ENCODE results near the gene FZD10.

The FZD10 gene

GRCh38 chr12:130163461-130164215 is 1.4 kb downstream of the FZD10 start:
- H3K27me3 ChIP-seq (ENCODE audit: insufficient read depth, low read length): no peaks in the 10 kb centered on the region
- H3K9me3 ChIP-seq (ENCODE audit: low read length): peaks cover 9% of the 10 kb centered on the region
- no peak overlapping the region for H2AFZ ChIP-seq (ENCODE audit: low read depth, low read length)
- no peak overlapping the region for H3K4me3 ChIP-seq (ENCODE audit: low read length)
- peaks cover 3% of the 10 kb centered on the region for H3K36me3 ChIP-seq (ENCODE audit: insufficient read depth, low read length)
- H3K4me1 ChIP-seq (ENCODE audit: insufficient read depth, low read length): peaks cover 37% of the 10 kb centered on the region

GRCh38 chr12:130164216-130164542 is 1.9 kb downstream of the FZD10 start:
- Histone ChIP-seq H3K36me3 (ENCODE audit: insufficient read depth, low read length) (peaks cover 3% of the 10 kb centered on the region), H3K4me3 (ENCODE audit: low read length) (no peak overlapping the region), H2AFZ (ENCODE audit: low read depth, low read length) (no peak overlapping the region), H3K27me3 (ENCODE audit: insufficient read depth, low read length) (no peaks in the 10 kb centered on the region), H3K9me3 (ENCODE audit: low read length) (peaks cover 9% of the 10 kb centered on the region), H3K4me1 (ENCODE audit: insufficient read depth, low read length) (peaks cover 31% of the 10 kb centered on the region)

- H3K27me3 ChIP-seq (ENCODE audit: insufficient read depth, low read length): no peaks in the 10 kb centered on the region
- H3K4me1 ChIP-seq (ENCODE audit: insufficient read depth, low read length): peaks cover 24% of the 10 kb centered on the region
- H2AFZ ChIP-seq (ENCODE audit: low read depth, low read length): no peak overlapping the region
- peaks cover 9% of the 10 kb centered on the region for H3K9me3 ChIP-seq (ENCODE audit: low read length)
- peaks cover 3% of the 10 kb centered on the region for H3K36me3 ChIP-seq (ENCODE audit: insufficient read depth, low read length)
- H3K4me3 ChIP-seq (ENCODE audit: low read length): no peak overlapping the region
Measured at GRCh38 chr12:130164936-130165335, 2.7 kb downstream of the FZD10 start.

DNA sequence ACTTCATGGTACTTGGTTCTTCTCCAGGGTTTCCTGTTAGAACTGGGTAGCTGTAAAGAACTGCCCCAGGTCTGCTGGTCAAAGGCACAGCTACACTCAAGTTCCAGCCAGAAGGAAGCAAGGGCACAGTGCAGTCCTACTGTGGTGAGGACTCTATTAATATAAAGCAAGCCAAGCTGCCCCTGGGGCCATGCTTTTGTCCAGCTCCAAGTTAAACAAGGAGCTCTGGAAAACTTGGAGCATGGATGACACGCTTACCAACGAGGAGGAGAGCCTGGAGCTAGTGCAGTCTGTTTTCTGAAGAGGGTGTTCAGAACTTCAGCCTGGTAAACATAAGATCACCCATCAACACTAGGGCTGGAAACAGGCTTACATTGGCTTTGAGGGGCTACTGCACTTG is 4.0 kb downstream of the FZD10 start:
- no peak overlapping the region for H2AFZ ChIP-seq (ENCODE audit: low read depth, low read length)
- no peaks in the 10 kb centered on the region for H3K27me3 ChIP-seq (ENCODE audit: insufficient read depth, low read length)
- H3K36me3 ChIP-seq (ENCODE audit: insufficient read depth, low read length): peaks cover 3% of the 10 kb centered on the region
- H3K9me3 ChIP-seq (ENCODE audit: low read length): peaks cover 9% of the 10 kb centered on the region
- H3K4me1 ChIP-seq (ENCODE audit: insufficient read depth, low read length): peaks cover 17% of the 10 kb centered on the region
- no peak overlapping the region for H3K4me3 ChIP-seq (ENCODE audit: low read length)

DNA sequence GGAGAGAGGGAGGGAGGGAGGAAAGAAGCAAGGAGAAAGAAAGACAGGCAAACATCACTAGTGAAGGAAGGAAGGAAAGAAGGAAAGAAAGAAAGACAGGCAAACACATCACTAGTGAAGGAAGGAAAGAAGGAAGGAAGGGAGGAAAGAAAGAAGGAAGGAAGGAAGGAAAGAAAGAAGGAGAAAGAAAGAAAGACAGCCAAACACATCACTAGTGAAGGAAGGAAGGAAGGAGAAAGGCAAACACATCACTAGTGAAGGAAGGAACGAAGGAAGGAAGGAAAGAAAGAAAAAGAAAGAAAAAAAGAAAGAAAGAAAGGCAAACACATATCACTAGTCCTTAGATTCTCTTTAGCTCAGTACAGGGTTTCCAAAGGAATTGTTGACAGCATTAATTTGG is 5.3 kb downstream of the FZD10 start:
- H3K9me3 ChIP-seq (ENCODE audit: low read length): peaks cover 9% of the 10 kb centered on the region
- H3K4me3 ChIP-seq (ENCODE audit: low read length): no peak overlapping the region
- H3K4me1 ChIP-seq (ENCODE audit: insufficient read depth, low read length): peaks cover 17% of the 10 kb centered on the region
- peaks cover 3% of the 10 kb centered on the region for H3K36me3 ChIP-seq (ENCODE audit: insufficient read depth, low read length)
- no peaks in the 10 kb centered on the region for H3K27me3 ChIP-seq (ENCODE audit: insufficient read depth, low read length)
- no peak overlapping the region for H2AFZ ChIP-seq (ENCODE audit: low read depth, low read length)

DNA sequence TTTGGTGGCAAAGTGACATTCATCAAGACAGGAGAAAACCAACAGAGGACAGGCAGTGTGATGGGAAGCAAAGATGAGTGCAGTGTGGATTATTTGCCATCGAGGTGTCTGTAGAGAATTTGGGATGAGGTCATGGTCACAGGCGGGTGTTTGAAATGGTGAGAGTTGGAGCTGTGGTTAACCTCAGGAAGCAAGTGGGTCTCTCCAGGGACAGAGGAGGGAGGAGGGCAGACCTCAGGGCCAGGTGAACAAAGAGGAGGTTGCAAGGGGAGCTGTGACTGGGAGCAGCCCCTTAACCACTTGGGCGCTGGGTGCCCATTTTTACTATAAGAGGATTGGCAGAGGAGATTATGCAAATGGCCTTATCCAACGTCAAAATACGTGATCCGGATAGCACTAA is 7.0 kb downstream of the FZD10 start:
- Histone ChIP-seq H3K4me1 (ENCODE audit: insufficient read depth, low read length) (peaks cover 14% of the 10 kb centered on the region), H3K9me3 (ENCODE audit: low read length) (peaks cover 3% of the 10 kb centered on the region), H3K4me3 (ENCODE audit: low read length) (no peak overlapping the region), H2AFZ (ENCODE audit: low read depth, low read length) (no peak overlapping the region), H3K36me3 (ENCODE audit: insufficient read depth, low read length) (peaks cover 3% of the 10 kb centered on the region), H3K27me3 (ENCODE audit: insufficient read depth, low read length) (no peaks in the 10 kb centered on the region)

GRCh38 chr12:130169924-130170323 is 7.7 kb downstream of the FZD10 start:
- Histone ChIP-seq H3K36me3 (ENCODE audit: insufficient read depth, low read length) (peaks cover 3% of the 10 kb centered on the region), H3K27me3 (ENCODE audit: insufficient read depth, low read length) (no peaks in the 10 kb centered on the region), H3K4me3 (ENCODE audit: low read length) (no peak overlapping the region), H3K4me1 (ENCODE audit: insufficient read depth, low read length) (peaks cover 9% of the 10 kb centered on the region), H2AFZ (ENCODE audit: low read depth, low read length) (no peak overlapping the region), H3K9me3 (ENCODE audit: low read length) (no peaks in the 10 kb centered on the region)

- Histone ChIP-seq H3K4me1 (ENCODE audit: insufficient read depth, low read length) (peaks cover 4% of the 10 kb centered on the region), H3K27me3 (ENCODE audit: insufficient read depth, low read length) (no peaks in the 10 kb centered on the region), H3K4me3 (ENCODE audit: low read length) (no peak overlapping the region), H2AFZ (ENCODE audit: low read depth, low read length) (no peak overlapping the region), H3K9me3 (ENCODE audit: low read length) (no peaks in the 10 kb centered on the region), H3K36me3 (ENCODE audit: insufficient read depth, low read length) (peaks cover 3% of the 10 kb centered on the region)
Measured at GRCh38 chr12:130170611-130171010, 8.3 kb downstream of the FZD10 start.

DNA sequence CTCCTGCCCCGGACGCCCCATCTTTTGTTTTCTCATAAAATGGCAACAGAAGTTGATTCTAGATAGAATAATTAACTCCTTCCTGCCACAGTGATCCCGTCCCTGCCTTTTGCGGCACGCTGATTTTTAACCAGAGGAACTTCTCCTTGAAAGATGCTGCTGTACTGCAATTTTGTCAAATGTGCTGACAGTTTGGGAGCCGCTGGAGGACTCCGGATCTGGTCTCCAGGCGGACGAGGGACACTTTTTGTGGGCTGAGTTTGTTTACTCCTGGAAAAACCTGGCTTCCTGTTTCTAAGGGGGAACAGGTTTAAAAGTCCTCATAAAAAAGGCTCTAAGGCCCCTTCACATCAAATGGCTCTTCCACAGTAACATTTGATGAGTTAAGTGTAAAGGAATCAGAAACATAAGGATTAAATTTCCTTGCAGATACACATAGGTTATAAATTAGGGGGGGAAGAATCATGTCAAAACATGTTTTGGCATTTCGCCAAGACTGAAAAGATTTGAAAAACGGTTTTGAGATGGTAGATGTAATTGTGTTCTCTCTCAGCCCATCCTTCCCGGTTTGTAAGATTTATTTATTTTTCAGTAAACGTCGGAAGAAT is 15.5 kb downstream of the FZD10 start:
- no peaks in the 10 kb centered on the region for H3K36me3 ChIP-seq (ENCODE audit: insufficient read depth, low read length)
- peaks cover 3% of the 10 kb centered on the region for H3K27me3 ChIP-seq (ENCODE audit: insufficient read depth, low read length)
- peak overlapping the region; percentile 19 for H2AFZ ChIP-seq (ENCODE audit: low read depth, low read length)
- peaks cover 1% of the 10 kb centered on the region for H3K9me3 ChIP-seq (ENCODE audit: low read length)
- no peak overlapping the region for H3K4me3 ChIP-seq (ENCODE audit: low read length)
- H3K4me1 ChIP-seq (ENCODE audit: insufficient read depth, low read length): no peaks in the 10 kb centered on the region

GRCh38 chr12:130178282-130178681 is 16.0 kb downstream of the FZD10 start:
- H2AFZ ChIP-seq (ENCODE audit: low read depth, low read length): peak overlapping the region; percentile 19
- H3K9me3 ChIP-seq (ENCODE audit: low read length): peaks cover 1% of the 10 kb centered on the region
- H3K4me1 ChIP-seq (ENCODE audit: insufficient read depth, low read length): no peaks in the 10 kb centered on the region
- peaks cover 3% of the 10 kb centered on the region for H3K27me3 ChIP-seq (ENCODE audit: insufficient read depth, low read length)
- no peak overlapping the region for H3K4me3 ChIP-seq (ENCODE audit: low read length)
- no peaks in the 10 kb centered on the region for H3K36me3 ChIP-seq (ENCODE audit: insufficient read depth, low read length)

DNA sequence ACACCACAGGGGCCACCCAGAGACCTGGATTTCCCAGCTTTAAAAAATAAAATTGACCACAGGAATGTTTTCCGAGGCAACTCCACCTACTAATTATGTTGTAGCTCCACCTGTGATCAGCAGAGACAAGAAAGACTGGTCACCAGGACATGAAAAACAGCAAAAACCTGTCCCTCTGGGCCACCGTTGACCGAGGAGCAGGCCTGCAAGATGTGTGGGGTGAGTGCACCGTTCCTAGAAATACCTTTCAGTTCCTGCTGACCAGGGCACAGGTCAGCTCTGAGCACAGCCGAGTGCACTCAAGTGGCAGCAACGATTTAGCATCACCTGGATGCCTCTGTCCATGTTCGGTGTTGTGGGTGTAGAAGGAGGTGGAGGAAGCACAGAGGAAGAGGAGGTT is 16.9 kb downstream of the FZD10 start:
- Histone ChIP-seq H3K4me3 (ENCODE audit: low read length) (no peak overlapping the region), H3K9me3 (ENCODE audit: low read length) (peaks cover 1% of the 10 kb centered on the region), H3K36me3 (ENCODE audit: insufficient read depth, low read length) (no peaks in the 10 kb centered on the region), H3K4me1 (ENCODE audit: insufficient read depth, low read length) (no peaks in the 10 kb centered on the region), H2AFZ (ENCODE audit: low read depth, low read length) (no peak overlapping the region), H3K27me3 (ENCODE audit: insufficient read depth, low read length) (peaks cover 3% of the 10 kb centered on the region)

GRCh38 chr12:130179621-130180020 is 17.4 kb downstream of the FZD10 start:
- Histone ChIP-seq H3K4me3 (ENCODE audit: low read length) (no peak overlapping the region), H3K27me3 (ENCODE audit: insufficient read depth, low read length) (peaks cover 3% of the 10 kb centered on the region), H3K4me1 (ENCODE audit: insufficient read depth, low read length) (no peaks in the 10 kb centered on the region), H2AFZ (ENCODE audit: low read depth, low read length) (no peak overlapping the region), H3K36me3 (ENCODE audit: insufficient read depth, low read length) (no peaks in the 10 kb centered on the region), H3K9me3 (ENCODE audit: low read length) (peaks cover 1% of the 10 kb centered on the region)

GRCh38 chr12:130181211-130181610 is 18.9 kb downstream of the FZD10 start:
- no peak overlapping the region for H2AFZ ChIP-seq (ENCODE audit: low read depth, low read length)
- H3K36me3 ChIP-seq (ENCODE audit: insufficient read depth, low read length): no peaks in the 10 kb centered on the region
- no peak overlapping the region for H3K4me3 ChIP-seq (ENCODE audit: low read length)
- H3K9me3 ChIP-seq (ENCODE audit: low read length): peaks cover 1% of the 10 kb centered on the region
- H3K4me1 ChIP-seq (ENCODE audit: insufficient read depth, low read length): no peaks in the 10 kb centered on the region
- peaks cover 3% of the 10 kb centered on the region for H3K27me3 ChIP-seq (ENCODE audit: insufficient read depth, low read length)

Measured in neuron (in vitro differentiated cells).